Adipose tissue (tissue), 3 donors: ENCODE results near the gene SDHA. TPM values are rescaled to one million over a fixed set of nuclear protein-coding genes. Genes with fewer than 3 reads are reported as not detected.
"Not testable (repeated sequence)": the region's sequence is repeated elsewhere in the genome, so short reads cannot be mapped to it uniquely, and the experiment has no call there.

ENCODE experiments used
- H3K27ac ChIP-seq: one replicate; pipeline ENCODE4 v1.5.1; 2013; ENCODE audit warnings: low read depth, low read length
- WGBS, 3 donors: extraction: QIAGEN DNeasy Blood & Tissue Kit; methylation state at CpG; one replicate each; pipeline ENCODE4 v1.1.7; 2013; 5-methylcytosine and 5-hydroxymethylcytosine counted together
- polyA plus RNA-seq, 3 donors: library from polyadenylated mRNA; stranded (reverse); fragments of 200-250 nt; gene quantifications; one replicate each; pipeline ENCODE4 v1.2.3, GENCODE V29; 2013
- donor health status: healthy with polysubstance abuse.
- donor health status: Bipolar disorder and iron deficiency.
- donor health status: healthy.

The SDHA gene
- polyA plus RNA-seq: 100 to 1,000 TPM in 2 of 3 donors, 10 to 100 TPM in 1; 64.9 to 146 (median 108) TPM

DNA sequence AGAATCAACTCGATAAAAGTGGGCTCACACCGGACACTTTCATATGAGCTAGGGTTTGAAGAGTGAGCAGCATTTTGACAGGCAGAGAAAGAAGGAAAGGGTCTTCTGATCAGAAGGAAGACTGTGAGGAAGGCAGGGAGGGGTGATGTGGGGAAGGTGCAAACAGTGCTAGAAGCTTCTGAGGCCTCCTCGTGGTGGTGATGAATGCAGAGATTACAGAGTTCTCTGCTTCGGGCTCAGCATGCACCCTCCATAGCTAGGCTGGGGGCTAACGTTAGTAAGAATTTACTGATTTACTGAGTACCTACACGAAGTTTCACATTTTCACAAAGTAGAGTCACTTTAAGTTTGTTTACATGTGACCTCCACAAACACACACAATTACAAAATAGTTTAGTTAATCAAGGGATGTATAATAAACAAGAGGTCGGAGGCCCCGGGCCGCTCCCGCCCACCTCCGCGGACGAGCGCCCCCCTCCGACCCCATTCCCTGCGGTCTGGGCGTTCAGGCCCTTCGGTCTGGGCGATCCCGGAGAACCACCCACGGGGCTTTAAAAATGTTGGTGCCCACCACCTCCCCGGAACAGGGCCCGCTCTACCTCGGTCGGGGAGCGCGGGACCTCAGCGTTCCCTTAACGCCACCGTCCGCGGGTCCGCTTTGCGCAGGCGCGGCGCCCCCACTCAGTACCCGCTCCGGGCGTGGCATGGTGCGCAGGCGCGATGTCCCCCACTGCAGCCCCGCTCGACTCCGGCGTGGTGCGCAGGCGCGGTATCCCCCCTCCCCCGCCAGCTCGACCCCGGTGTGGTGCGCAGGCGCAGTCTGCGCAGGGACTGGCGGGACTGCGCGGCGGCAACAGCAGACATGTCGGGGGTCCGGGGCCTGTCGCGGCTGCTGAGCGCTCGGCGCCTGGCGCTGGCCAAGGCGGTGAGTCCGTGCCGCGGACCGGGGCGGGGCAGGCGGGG is at the start of gene SDHA, which contains the start of gene CCDC127:
SDHA (plus strand) TSS at position 827 of the 963 bp plus-strand sequence; CDS start at position 863, 36 bp downstream.
CCDC127 (minus strand) TSS at position 660 of the 963 bp plus-strand sequence. CDS start 1,304 bp downstream, outside the sequence.
- WGBS, 3 donors: 1% methylated on average over 68 to 75 of the region's 75 CpGs
- not testable (repeated sequence) for H3K27ac ChIP-seq

DNA sequence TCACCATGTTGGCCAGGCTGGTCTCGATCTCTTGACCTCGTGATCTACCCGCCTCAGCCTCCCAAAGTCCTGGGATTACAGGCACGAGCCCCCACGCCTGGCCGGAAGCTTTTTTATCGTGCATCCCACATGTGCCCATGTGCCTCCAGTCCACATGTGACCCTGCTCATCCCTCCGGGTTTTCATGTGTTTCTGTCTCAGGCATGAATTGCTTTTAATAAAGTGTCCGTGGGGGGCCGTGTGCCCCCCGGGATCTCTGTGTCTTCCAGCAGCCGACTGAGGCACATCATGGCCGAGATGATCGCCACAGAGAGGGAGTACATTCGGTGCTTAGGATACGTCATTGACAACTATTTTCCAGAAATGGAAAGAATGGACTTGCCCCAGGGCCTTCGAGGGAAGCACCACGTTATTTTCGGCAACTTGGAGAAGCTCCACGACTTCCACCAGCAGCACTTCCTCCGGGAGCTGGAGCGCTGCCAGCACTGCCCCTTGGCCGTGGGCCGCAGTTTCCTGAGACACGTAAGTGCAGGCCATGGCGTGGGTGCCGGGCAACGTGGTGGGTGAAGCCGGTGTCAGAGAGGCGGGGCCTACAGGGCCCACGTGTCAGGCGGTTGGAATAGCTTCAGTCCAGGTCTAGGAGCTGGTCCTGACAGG is 48.9 kb upstream of the SDHA start:
- 58 to 73% (median 60%) methylated on average over 32 of the region's 32 CpGs for WGBS, 3 donors
- H3K27ac ChIP-seq: no peak overlapping the region

DNA sequence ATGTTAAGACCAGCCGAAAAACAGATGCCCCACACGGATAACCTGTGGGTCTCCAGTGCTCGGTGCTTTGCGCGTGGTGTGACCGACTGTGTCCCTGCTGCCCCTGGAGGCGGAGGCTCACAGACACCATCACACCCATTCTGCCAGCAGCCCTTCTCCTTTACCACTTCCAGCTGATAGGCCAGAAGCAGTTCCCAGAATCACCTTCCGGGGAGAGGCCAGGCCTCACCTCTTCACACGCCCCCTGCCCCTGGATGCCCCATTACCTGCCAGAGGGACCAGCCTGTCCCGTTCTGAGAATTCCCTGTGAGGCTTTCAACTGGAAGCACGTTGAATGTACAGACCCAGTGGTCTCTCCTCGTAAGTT is 48.4 kb upstream of the SDHA start:
- H3K27ac ChIP-seq: no peak overlapping the region
- WGBS, 3 donors: 65 to 84% (median 77%) methylated on average over 12 of the region's 12 CpGs

DNA sequence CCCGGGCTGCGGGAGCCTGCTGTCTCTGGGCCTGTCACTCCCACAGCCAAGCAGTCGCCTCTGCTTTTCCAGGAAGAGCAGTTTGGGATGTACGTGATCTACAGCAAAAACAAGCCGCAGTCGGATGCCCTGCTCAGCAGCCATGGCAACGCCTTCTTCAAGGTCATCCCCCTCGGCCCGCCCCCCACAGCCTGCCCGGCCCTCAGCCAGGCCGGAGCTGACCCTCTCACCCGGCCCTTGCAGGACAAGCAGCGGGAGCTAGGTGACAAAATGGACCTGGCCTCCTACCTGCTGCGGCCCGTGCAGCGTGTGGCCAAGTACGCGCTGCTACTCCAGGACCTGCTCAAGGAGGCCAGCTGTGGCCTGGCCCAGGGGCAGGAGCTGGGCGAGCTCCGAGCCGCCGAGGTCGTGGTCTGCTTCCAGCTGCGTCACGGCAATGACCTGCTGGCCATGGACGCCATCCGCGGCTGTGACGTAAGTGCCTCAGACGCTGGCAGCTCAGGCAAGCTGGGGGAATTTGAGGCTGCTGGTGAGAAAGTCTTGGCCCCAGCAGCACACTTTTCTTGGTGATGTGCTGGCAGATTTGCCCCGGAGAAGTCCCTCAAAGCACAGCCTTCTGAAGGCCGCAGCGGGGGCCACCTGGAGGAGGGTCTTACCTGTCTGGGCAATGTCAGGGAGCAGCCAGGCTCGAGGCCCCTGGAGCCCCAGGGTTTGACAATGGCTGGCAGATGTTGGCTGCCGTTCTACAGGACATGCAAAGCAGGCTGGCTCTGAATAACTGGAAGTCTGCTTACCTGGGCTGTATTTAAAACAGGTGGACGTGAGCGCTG is 46.9 kb upstream of the SDHA start:
- WGBS, 3 donors: 74 to 80% (median 79%) methylated on average over 37 of the region's 37 CpGs
- H3K27ac ChIP-seq: no peak overlapping the region

DNA sequence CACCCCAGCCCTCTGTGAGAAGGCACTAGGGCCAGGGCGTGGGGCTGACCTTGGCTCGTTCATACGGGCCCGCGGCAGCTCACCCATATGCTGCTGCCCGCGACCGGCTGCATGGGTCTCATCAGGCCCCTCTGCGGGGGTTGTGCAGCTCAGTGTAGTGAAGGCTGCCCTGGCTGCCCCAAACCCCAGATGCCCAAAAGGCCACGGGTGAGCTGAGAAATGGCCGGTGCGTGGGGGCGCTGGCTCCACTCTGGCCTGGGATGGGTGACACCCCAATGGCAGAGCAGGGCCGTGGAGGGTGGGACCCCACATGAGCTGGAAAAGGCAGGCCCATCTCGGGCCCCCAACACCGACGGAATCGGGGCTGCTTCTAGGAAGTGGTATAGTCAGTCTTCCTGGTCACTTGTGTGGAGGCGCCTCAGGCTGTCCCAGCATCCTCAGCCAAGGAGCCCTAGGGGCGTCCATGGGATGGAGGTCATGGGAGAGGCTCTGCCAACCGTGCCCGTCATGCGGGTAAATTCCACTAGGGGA is 46.3 kb upstream of the SDHA start:
- 80 to 91% (median 89%) methylated on average over 23 of the region's 23 CpGs for WGBS, 3 donors
- H3K27ac ChIP-seq: no peak overlapping the region

DNA sequence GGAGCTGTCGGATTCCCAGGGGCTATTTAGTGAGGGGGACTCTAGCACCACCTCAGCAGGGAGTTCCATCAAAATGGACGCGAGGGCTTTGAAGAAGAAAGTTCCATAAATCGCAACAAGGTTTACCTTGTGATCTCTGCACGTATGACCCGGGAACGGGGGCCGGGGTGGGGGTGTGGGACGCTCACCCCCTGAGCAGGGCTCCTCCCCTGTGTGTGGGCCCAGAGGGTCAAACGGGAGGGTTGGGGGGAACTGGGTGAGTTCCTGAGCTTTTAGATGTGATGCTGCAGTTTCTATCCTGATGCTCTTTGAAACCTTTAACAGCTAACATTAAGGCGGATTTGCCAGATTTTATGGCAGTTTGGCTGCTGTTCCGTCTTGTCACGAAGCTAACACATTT is 45.7 kb upstream of the SDHA start:
- WGBS, 3 donors: 77 to 88% (median 83%) methylated on average over 13 of the region's 13 CpGs

DNA sequence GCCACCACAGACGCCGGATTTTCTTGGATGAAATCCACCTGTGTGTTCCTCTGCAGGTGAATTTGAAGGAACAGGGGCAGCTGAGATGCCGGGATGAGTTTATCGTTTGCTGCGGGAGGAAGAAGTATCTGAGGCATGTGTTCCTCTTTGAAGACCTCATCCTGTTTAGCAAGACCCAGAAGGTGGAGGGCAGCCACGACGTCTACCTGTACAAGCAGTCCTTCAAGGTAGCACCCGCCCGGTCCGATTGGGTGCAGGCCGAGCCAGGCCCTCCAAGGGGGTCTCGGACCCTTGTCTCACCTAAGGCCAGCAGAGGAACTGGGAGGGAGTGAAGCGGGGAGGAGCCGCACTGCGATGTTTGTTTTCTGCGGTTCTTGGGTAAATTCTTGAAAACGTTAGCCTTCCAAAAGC is 45.3 kb upstream of the SDHA start:
- 72 to 79% (median 79%) methylated on average over 17 of the region's 17 CpGs for WGBS, 3 donors
- H3K27ac ChIP-seq: no peak overlapping the region

More for the DNA sequence above, 45.7 kb upstream of the SDHA start:
- H3K27ac ChIP-seq: no peak overlapping the region

DNA sequence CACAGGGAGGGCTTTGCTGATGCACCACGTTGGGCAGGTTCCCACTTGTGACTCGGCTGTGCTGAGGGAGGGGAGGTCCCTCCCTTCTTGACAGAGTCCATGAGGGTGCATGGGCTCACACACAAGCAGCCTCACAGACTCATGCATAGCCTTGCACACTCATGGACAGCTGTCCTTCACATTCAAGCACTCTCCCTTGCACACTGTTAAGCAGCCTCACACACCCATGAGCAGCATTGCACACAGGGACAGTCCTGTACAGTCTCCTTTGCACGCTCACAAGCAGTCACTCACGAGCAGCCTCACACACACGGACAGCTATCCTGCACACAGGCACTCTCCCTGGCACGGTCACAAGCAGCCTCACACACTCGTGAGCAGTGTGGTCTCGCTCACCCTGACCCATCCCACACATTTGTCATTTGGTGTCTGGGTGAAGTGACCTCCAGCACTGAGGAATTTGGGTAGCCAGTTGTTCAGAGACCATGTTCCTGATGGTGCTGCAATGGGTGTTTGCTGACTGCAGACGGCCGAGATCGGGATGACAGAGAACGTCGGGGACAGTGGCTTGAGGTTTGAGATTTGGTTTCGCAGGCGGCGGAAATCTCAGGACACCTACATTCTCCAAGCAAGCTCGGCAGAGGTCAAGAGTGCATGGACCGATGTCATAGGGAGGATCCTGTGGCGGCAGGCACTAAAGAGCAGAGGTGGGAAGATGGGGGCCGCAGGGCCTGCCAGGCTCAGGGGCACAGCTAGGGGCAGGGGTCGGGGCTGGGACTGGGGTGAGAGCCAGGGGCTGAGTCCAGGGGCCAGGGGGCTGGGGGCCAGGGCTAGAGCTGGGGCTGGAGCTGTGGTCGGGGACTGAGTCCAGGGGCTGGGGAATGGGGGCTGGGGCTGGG is 44.5 kb upstream of the SDHA start:
- no peak overlapping the region for H3K27ac ChIP-seq
- 80 to 82% (median 80%) methylated on average over 21 to 22 of the region's 22 CpGs for WGBS, 3 donors

DNA sequence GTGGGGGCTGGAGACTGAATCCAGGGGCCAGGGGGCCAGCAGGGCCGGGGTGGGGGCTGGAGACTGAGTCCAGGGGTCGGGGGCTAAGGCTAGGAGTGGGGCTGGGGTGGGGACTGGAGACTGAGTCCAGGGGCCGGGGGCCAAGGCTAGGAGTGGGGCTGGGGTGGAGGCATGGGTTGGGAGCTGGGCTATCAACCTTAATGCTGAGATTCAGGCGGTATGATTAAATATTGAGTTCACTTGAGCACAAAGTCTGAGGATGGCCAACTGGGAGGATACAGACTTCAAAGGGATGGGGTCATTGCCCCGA is 43.9 kb upstream of the SDHA start:
- no peak overlapping the region for H3K27ac ChIP-seq
- 80 to 89% (median 86%) methylated on average over 5 of the region's 5 CpGs for WGBS, 3 donors

DNA sequence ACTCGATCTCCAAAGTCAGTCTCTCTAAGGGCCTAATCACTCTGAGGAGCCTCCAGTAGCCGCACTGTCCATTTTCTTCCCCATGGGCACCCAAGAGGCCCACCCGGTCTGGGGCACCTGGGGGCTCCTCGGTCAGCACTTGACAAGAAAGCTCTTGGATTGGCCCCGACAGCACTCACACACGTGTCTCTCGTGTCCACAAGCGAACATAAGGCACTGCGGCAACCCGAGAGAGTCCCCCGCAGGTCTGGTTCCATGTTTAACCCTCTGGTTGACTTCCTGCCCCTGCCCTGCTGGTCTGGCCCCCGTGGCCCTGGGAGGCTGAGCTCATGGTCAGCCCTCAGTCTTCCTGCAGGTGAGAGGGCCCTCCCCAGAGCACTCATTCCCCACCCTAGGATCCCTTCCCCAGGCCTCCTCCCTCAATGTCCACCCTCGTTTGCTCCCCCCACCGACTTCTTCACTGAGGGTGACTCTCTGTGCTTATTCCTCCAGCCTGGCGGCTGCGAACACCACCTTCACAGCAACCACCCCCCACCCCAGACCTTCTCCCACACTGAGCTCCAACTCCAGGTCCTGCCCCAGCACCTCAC is 43.1 kb upstream of the SDHA start:
- WGBS, 3 donors: 74 to 92% (median 92%) methylated on average over 16 of the region's 16 CpGs
- no peak overlapping the region for H3K27ac ChIP-seq

DNA sequence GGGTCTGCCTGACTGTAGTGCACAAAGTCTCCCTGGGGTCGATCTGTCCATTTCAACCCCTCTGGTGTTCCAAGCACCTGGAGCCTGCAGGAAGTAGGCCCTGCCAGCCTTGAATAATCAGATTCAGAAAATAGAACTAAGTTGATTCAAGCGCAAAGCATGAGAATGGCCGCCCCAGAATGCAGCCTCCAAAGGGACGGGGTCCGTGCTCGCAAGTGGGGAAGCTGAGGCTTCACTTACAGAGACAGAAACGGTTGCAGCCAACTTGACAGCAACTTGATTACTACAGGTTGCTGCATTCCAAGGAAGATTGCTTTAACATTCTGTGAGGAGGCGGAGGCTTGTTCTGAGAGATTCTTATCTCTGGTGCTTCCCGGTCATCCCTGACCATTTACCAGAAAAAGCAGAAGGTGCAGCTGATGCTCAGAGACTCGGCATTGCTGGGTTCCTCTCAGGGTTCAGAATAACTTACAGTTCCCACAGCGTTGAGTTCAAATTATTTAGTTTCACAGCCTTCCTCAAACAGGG is 41.8 kb upstream of the SDHA start:
- H3K27ac ChIP-seq: no peak overlapping the region
- 64 to 73% (median 72%) methylated on average over 11 of the region's 11 CpGs for WGBS, 3 donors

DNA sequence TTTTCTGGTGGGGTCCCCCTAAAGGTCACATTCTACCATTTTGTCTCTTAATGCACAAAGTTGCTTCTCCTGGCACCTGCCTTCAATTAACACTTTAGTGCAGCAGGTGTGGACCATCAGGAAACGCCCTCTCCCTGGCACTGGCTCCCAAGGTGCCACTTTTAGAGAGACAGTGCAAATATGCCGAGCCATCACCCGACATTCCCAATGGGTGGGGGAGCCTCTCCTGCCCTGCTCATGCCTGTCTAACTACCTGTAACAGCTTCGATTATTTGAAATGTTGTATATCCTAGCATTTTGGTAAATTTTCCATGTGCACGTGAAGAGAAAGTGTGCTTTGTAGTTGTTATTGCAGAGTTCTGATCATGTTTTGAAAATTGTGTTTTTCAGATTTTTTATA is 40.0 kb upstream of the SDHA start:
- WGBS, 3 donors: 67 to 84% (median 82%) methylated on average over 5 of the region's 5 CpGs
- H3K27ac ChIP-seq: no peak overlapping the region

DNA sequence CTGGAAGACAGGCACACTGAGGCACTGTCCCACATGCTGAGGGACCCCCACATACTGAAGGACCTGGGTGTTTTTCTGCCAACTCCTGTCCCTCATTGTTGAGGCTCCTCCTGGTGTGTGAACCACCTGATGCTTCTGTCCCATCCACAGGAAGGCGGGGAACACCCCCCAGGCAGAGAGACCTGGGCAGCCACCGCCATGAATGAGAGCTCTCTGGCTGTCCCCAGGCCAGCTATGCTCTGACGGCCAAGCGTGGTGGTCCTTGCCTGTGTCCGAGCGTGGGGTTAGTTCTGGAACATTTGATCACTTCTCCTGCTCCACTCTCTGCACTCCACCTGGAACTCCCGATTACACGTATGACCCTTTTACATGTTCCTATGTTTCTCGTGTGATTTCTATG is 38.7 kb upstream of the SDHA start:
- H3K27ac ChIP-seq: no peak overlapping the region
- WGBS, 3 donors: 83 to 91% (median 89%) methylated on average over 9 of the region's 9 CpGs

DNA sequence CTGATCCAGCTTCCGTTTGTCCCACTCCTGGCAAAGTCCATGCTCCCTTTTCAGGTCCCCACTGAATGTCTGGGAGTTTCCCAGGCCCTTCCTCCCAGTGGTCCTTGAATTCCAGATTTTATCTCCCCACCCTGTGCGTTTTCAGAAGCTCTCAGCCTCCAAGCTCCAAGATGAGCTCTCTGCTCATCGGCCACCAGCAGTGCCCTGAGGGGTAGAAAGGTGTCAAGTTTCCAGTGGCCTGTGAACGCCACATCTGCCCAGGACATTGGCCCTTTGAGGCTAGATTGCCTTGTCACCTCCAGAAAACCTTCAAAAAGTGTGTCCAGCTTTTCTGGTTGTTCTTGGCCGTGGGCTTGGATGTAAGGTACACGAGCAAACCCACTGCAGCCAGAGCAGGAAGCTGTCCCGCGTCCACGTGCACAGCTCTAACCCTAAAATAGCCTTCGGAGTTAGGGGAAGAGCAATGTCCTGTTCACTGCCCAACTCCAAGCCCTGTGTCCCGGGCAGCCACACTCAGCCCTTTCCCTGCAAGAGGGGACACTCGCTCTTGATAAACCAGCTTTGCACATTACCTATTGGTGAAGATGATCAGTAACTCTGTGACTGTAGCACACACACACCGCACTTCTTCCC is 37.7 kb upstream of the SDHA start:
- 62 to 67% (median 65%) methylated on average over 13 of the region's 13 CpGs for WGBS, 3 donors
- no peak overlapping the region for H3K27ac ChIP-seq

DNA sequence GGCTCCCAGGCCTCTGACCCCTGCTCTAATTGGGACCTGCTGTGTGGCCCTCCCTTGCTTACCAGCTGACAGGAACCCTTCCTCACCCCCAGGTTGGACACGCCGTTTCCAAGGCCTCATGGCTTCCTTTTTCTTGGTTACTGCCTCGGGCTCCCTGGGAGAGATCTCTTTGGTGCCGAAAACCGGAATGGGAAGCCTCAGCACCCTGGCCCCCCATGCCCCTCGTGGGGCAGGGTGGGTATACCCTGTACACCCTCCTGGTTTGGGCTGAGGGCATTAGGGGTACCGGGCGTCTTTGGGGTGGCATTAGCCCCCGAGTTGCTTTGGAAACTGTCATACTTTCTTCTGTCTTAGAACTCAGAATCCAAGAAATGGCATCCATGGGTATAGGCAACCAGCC is 37.0 kb upstream of the SDHA start:
- WGBS, 3 donors: 86 to 91% (median 90%) methylated on average over 9 of the region's 9 CpGs
- no peak overlapping the region for H3K27ac ChIP-seq

DNA sequence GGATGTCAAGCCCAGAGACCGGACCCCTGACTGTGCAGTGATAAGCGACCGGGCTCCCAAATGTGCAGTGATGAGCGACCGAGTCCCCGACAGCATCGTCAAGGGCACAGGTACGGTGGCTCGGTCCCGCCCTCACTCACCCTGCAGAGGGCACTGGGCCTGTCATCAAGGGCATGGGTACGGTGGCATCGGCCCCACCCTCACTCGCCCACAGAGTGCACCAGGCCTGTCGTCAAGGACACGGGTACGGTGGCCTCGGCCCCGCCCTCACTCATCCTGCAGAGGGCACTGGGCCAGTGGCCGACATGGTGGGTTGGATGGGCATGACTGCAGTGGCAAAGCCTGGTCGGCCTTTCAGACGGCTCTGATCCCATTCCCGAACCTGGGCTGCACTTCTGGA is 36.6 kb upstream of the SDHA start:
- 89 to 96% (median 95%) methylated on average over 18 to 22 of the region's 22 CpGs for WGBS, 3 donors
- no peak overlapping the region for H3K27ac ChIP-seq

DNA sequence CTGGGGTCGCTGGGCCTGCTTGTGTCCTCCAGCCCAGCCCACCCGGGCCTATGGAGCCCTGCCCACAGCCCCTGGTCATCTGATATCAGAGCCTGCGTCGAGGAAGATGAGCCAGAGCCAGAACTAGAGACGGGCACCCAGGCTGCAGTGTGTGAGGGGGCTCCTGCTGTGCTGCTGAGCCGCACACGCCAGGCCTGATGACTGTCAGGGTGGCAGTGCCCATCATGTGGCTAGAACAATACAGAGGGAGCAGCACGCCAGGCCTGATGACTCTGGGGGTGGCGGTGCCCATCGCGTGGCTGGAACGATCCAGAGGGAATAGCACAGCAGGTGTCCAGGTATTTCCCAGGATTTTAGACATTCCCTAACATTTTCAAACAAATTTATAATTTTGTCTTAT is 36.0 kb upstream of the SDHA start:
- H3K27ac ChIP-seq: no peak overlapping the region
- 89 to 94% (median 93%) methylated on average over 12 of the region's 12 CpGs for WGBS, 3 donors
